H9 (cell line): Measurements from ENCODE around the gene SERPINA10. TPM values are rescaled to one million over a fixed set of nuclear protein-coding genes. Genes with fewer than 3 reads are reported as not detected.

ENCODE experiments used
- DNase-seq: peaks from one replicate; pipeline ENCODE4 v3.0.0-alpha.2; 2017
- H2AFZ ChIP-seq: one replicate; pipeline ENCODE4 v1.6.1; 2013; ENCODE audit warnings: mild to moderate bottlenecking, low read length, control low read depth, moderate library complexity
- H2AK5ac ChIP-seq: 2 replicates; pipeline ENCODE4 v1.6.1; 2013; ENCODE audit warnings: low read length, control low read depth, mixed read lengths; ENCODE audit not compliant: insufficient read length
- H2BK120ac ChIP-seq: one replicate; pipeline ENCODE4 v1.6.1; 2013; ENCODE audit warnings: low read depth, mild to moderate bottlenecking, low read length, control low read depth, inconsistent platforms; ENCODE audit not compliant: poor library complexity, severe bottlenecking
- H2BK12ac ChIP-seq: 2 replicates; pipeline ENCODE4 v1.6.1; 2013; ENCODE audit warnings: low read length, control low read depth, mixed read lengths, low read depth; ENCODE audit not compliant: insufficient read length
- H2BK15ac ChIP-seq: 2 replicates; pipeline ENCODE4 v1.6.1; 2013; ENCODE audit warnings: low read depth, low read length, control low read depth
- H2BK20ac ChIP-seq: one replicate; pipeline ENCODE4 v1.6.1; 2013; ENCODE audit warnings: low read depth, mild to moderate bottlenecking, low read length, control low read depth, inconsistent platforms; ENCODE audit not compliant: poor library complexity, severe bottlenecking
- H2BK5ac ChIP-seq: 2 replicates; pipeline ENCODE4 v1.6.1; 2013; ENCODE audit warnings: low read length, control low read depth, mixed read lengths; ENCODE audit not compliant: insufficient read length
- H3K14ac ChIP-seq: 2 replicates; pipeline ENCODE4 v1.6.1; 2013; ENCODE audit warnings: low read length, control low read depth; ENCODE audit not compliant: insufficient read depth
- H3K18ac ChIP-seq: 2 replicates; pipeline ENCODE4 v1.6.1; 2013; ENCODE audit warnings: low read depth, mild to moderate bottlenecking, mixed read lengths, low read length, control low read depth; ENCODE audit not compliant: insufficient read length
- H3K23ac ChIP-seq: 2 replicates; pipeline ENCODE4 v1.6.1; 2013; ENCODE audit warnings: low read length, control low read depth, mixed read lengths, low read depth; ENCODE audit not compliant: insufficient read length
- H3K23me2 ChIP-seq: 2 replicates; pipeline ENCODE4 v1.6.1; 2013; ENCODE audit warnings: low read depth, mild to moderate bottlenecking, mixed read lengths, low read length, control low read depth; ENCODE audit not compliant: insufficient read length, poor library complexity, severe bottlenecking
- H3K27ac ChIP-seq: 2 replicates; pipeline ENCODE4 v1.5.1; 2013; ENCODE audit warnings: low read length, control low read depth, mixed read lengths, low read depth; ENCODE audit not compliant: insufficient read length
- H3K27me3 ChIP-seq: 2 replicates; pipeline ENCODE4 v1.6.1; 2013; ENCODE audit warnings: low read length, control low read depth, inconsistent platforms; ENCODE audit not compliant: insufficient read depth
- H3K4ac ChIP-seq: 2 replicates; pipeline ENCODE4 v1.6.1; 2013; ENCODE audit warnings: low read depth, mild to moderate bottlenecking, control low read depth, inconsistent platforms, low read length, moderate library complexity
- H3K4me1 ChIP-seq: 2 replicates; pipeline ENCODE4 v1.6.1; 2013; ENCODE audit warnings: low read length, control low read depth, inconsistent platforms; ENCODE audit not compliant: insufficient read depth
- H3K4me2 ChIP-seq: 2 replicates; pipeline ENCODE4 v1.6.1; 2013; ENCODE audit warnings: low read length, control low read depth, mixed read lengths; ENCODE audit not compliant: insufficient read length, insufficient read depth
- H3K56ac ChIP-seq: 2 replicates; pipeline ENCODE4 v1.6.1; 2013; ENCODE audit warnings: low read depth, mild to moderate bottlenecking, mixed read lengths, low read length, control low read depth; ENCODE audit not compliant: insufficient read length
- H3K79me1 ChIP-seq: 2 replicates; pipeline ENCODE4 v1.6.1; 2013; ENCODE audit warnings: low read depth, mild to moderate bottlenecking, moderate library complexity, low read length, control low read depth, inconsistent platforms; ENCODE audit not compliant: insufficient read depth, poor library complexity, severe bottlenecking
- H3K79me2 ChIP-seq: 2 replicates; pipeline ENCODE4 v1.6.1; 2013; ENCODE audit warnings: low read length, control low read depth, inconsistent platforms; ENCODE audit not compliant: insufficient read depth
- H3K9ac ChIP-seq: 2 replicates; pipeline ENCODE4 v1.6.1; 2013; ENCODE audit warnings: low read length, control low read depth, mixed read lengths; ENCODE audit not compliant: insufficient read length; ENCODE audit errors: extremely low read depth
- H3K9me3 ChIP-seq: one replicate; pipeline ENCODE4 v1.6.1; 2013; ENCODE audit warnings: low read depth, low read length, inconsistent platforms; ENCODE audit not compliant: control insufficient read depth
- H3T11ph ChIP-seq: one replicate; pipeline ENCODE4 v1.6.1; 2013; ENCODE audit warnings: mild to moderate bottlenecking, low read length, control low read depth, inconsistent platforms
- H4K20me1 ChIP-seq: one replicate; pipeline ENCODE4 v1.6.1; 2013; ENCODE audit not compliant: control insufficient read depth, insufficient read length, insufficient read depth
- H4K5ac ChIP-seq: 2 replicates; pipeline ENCODE4 v1.6.1; 2013; ENCODE audit warnings: low read depth, mild to moderate bottlenecking, mixed read lengths, low read length, control low read depth; ENCODE audit not compliant: insufficient read length
- H4K8ac ChIP-seq: replicated peaks from 2 replicates; pipeline ENCODE4 v1.6.1; 2013; ENCODE audit warnings: low read length, control low read depth, mixed read lengths, low read depth; ENCODE audit not compliant: insufficient read length
- H4K91ac ChIP-seq: 2 replicates; pipeline ENCODE4 v1.6.1; 2013; ENCODE audit warnings: low read depth, mild to moderate bottlenecking, moderate library complexity, mixed read lengths, low read length, control low read depth; ENCODE audit not compliant: insufficient read length
- H3K27ac Mint-ChIP-seq, 3 experiments: 2 replicates in 2 of 3; 3 replicates in 1 of 3; pipeline ENCODE4 v1.8.0; 2020 to 2021; ENCODE audit warnings: mixed read lengths in 3 of 3, mild to moderate bottlenecking in 1 of 3, moderate library complexity in 1 of 3
- H3K27me3 Mint-ChIP-seq: 2 replicates; pipeline ENCODE4 v1.8.0; 2021; ENCODE audit warnings: low read depth, mild to moderate bottlenecking, moderate library complexity, mixed read lengths
- H3K36me3 Mint-ChIP-seq, 3 experiments: 2 replicates in 2 of 3; 3 replicates in 1 of 3; pipeline ENCODE4 v1.8.0; 2020 to 2021; ENCODE audit warnings: low read depth in 3 of 3, mixed read lengths in 3 of 3; ENCODE audit not compliant: insufficient read depth in 1 of 3
- H3K4me1 Mint-ChIP-seq, 2 experiments: 2 replicates each; pipeline ENCODE4 v1.8.0; 2020; ENCODE audit warnings: mixed read lengths in 2 of 2
- H3K4me3 Mint-ChIP-seq, 2 experiments: 2 replicates in 1 of 2; 3 replicates in 1 of 2; pipeline ENCODE4 v1.8.0; 2020 to 2021; ENCODE audit warnings: mild to moderate bottlenecking in 2 of 2, mixed read lengths in 2 of 2, moderate library complexity in 1 of 2
- H3K9me3 Mint-ChIP-seq, 2 experiments: 2 replicates in 1 of 2; 3 replicates in 1 of 2; pipeline ENCODE4 v1.8.0; 2020; ENCODE audit warnings: mild to moderate bottlenecking in 2 of 2, mixed read lengths in 2 of 2, moderate library complexity in 1 of 2
- total RNA-seq: library from RNA; stranded (reverse); gene quantifications from 2 replicates; pipeline ENCODE4 v1.2.1, GENCODE V29; 2021
- TF ChIP-seq, protein P1 (sequence below): fragments of 200-600 bp; sonication (generic); conservative IDR thresholded peaks from 3 replicates; pipeline ENCODE4 v1.8.0; 2021; ENCODE audit warnings: antibody characterized with exemption, mild to moderate bottlenecking

Gene SERPINA10
- total RNA-seq, 1 experiment from 2014 or later: not detected

DNA sequence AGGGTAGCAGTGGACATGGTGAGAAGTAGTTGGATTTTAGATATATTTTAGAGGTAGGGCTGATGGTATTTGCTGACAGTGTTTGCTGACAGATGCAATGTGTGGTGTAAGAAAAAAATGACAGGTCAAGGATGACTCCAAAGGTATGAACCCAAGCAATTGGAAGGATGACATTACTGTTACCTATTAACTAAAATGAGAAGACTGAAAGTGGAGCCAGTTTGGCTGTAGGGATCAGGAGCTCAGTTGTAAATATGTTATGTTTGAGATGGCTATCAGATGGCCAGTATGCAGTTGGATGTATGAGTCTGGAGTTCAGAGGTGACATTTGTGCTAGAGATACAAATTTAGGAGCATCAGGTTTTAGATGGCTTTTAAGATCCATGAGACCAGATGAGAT is 47.5 kb upstream of the SERPINA10 start:
- no peaks in the 10 kb centered on the region for H4K20me1 ChIP-seq
- no peaks in the 10 kb centered on the region for H3K79me2 ChIP-seq
- no peak overlapping the region for H3K14ac ChIP-seq
- no peak overlapping the region for H3K4me3 Mint-ChIP-seq
- no peak for DNase-seq
- no peaks in the 10 kb centered on the region for H3K27me3 ChIP-seq
- H2AFZ ChIP-seq: no peak overlapping the region
- no peaks in the 10 kb centered on the region for H3K79me1 ChIP-seq
- no peaks in the 10 kb centered on the region; a peak in 1 of 5 replicates for H3K9me3 Mint-ChIP-seq
- no peak overlapping the region for H2BK15ac ChIP-seq
- H3T11ph ChIP-seq: no peak overlapping the region
- H3K56ac ChIP-seq: no peak overlapping the region
- no peak overlapping the region for H2BK5ac ChIP-seq
- no peak overlapping the region for H3K4ac ChIP-seq
- H3K18ac ChIP-seq: no peak overlapping the region
- no peak overlapping the region for H3K27ac ChIP-seq
- H3K4me1 ChIP-seq: no peaks in the 10 kb centered on the region
- H3K27ac Mint-ChIP-seq: no peak overlapping the region
- no peak overlapping the region for H4K5ac ChIP-seq
- peaks cover 12% of the 10 kb centered on the region for H3K27me3 Mint-ChIP-seq
- H3K9ac ChIP-seq: no peak overlapping the region
- H3K36me3 Mint-ChIP-seq: no peaks in the 10 kb centered on the region
- H4K91ac ChIP-seq: no peak overlapping the region
- H3K4me1 Mint-ChIP-seq: no peaks in the 10 kb centered on the region
- H2BK12ac ChIP-seq: no peak overlapping the region
- no peak overlapping the region for H3K4me2 ChIP-seq
- no peak overlapping the region for H3K23ac ChIP-seq
- H4K8ac ChIP-seq: no peak overlapping the region
- H3K23me2 ChIP-seq: no peaks in the 10 kb centered on the region
- no peaks in the 10 kb centered on the region for H3K9me3 ChIP-seq
- TF ChIP-seq, protein P1, sequence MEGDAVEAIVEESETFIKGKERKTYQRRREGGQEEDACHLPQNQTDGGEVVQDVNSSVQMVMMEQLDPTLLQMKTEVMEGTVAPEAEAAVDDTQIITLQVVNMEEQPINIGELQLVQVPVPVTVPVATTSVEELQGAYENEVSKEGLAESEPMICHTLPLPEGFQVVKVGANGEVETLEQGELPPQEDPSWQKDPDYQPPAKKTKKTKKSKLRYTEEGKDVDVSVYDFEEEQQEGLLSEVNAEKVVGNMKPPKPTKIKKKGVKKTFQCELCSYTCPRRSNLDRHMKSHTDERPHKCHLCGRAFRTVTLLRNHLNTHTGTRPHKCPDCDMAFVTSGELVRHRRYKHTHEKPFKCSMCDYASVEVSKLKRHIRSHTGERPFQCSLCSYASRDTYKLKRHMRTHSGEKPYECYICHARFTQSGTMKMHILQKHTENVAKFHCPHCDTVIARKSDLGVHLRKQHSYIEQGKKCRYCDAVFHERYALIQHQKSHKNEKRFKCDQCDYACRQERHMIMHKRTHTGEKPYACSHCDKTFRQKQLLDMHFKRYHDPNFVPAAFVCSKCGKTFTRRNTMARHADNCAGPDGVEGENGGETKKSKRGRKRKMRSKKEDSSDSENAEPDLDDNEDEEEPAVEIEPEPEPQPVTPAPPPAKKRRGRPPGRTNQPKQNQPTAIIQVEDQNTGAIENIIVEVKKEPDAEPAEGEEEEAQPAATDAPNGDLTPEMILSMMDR: no peak
- no peak overlapping the region for H2BK20ac ChIP-seq
- no peak overlapping the region for H2BK120ac ChIP-seq
- no peak overlapping the region for H2AK5ac ChIP-seq
